NCI-H2081 (cell line): ENCODE results near the gene ERBB4.
"Not testable (repeated sequence)": the region's sequence is repeated elsewhere in the genome, so short reads cannot be mapped to it uniquely, and the experiment has no call there.

Experiments
- DNase-seq, 2 experiments: peaks; one replicate each; lab custom pipeline; 2025; lab: John Stamatoyannopoulos, UW

Gene ERBB4

GRCh38 chr2:212299943-212300342 lies 238.7 kb downstream of the ERBB4 start:
- peak; percentile 22 to 64 for DNase-seq

GRCh38 chr2:212299333-212299732 lies 239.3 kb downstream of the ERBB4 start:
- no peak for DNase-seq

- DNase-seq = peak in 1 of 2 experiments; percentile 22
Observed at GRCh38 chr2:212295571-212295970, 243.0 kb downstream of the ERBB4 start.

- DNase-seq = peak; percentile 92 to 98
Observed at GRCh38 chr2:212294816-212295215, 243.8 kb downstream of the ERBB4 start.

GRCh38 chr2:212289301-212289700 lies 249.3 kb downstream of the ERBB4 start:
- DNase-seq = no peak

GRCh38 chr2:212288308-212288707 lies 250.3 kb downstream of the ERBB4 start:
- DNase-seq = no peak

- DNase-seq = peak in 1 of 2 experiments; percentile 22
Observed at GRCh38 chr2:212284166-212284565, 254.4 kb downstream of the ERBB4 start.

- DNase-seq = peak; percentile 73 to 81
Observed at GRCh38 chr2:212282671-212283261, 255.8 kb downstream of the ERBB4 start.

GRCh38 chr2:212276813-212277212 lies 261.8 kb downstream of the ERBB4 start:
- peak in 1 of 2 experiments; percentile 36 for DNase-seq

GRCh38 chr2:212274215-212274614 lies 264.4 kb downstream of the ERBB4 start:
- DNase-seq = peak in 1 of 2 experiments; percentile 48

- DNase-seq = no peak
Observed at GRCh38 chr2:212271583-212271982, 267.0 kb downstream of the ERBB4 start.

GRCh38 chr2:212269005-212269404 lies 269.6 kb downstream of the ERBB4 start:
- DNase-seq = no peak

- DNase-seq = no peak
Observed at GRCh38 chr2:212266297-212266696, 272.3 kb downstream of the ERBB4 start.

- no peak for DNase-seq
Observed at GRCh38 chr2:212265777-212266176, 272.8 kb downstream of the ERBB4 start.

- DNase-seq = peak in 1 of 2 experiments; percentile 63
Observed at GRCh38 chr2:212264187-212264586, 274.4 kb downstream of the ERBB4 start.

- DNase-seq = no peak
Observed at GRCh38 chr2:212259226-212259625, 279.4 kb downstream of the ERBB4 start.

- DNase-seq = peak in 1 of 2 experiments; percentile 65
Observed at GRCh38 chr2:212254339-212254738, 284.3 kb downstream of the ERBB4 start.

- peak in 1 of 2 experiments; percentile 6 for DNase-seq
Observed at GRCh38 chr2:212249451-212249850, 289.2 kb downstream of the ERBB4 start.

GRCh38 chr2:212245880-212246279 lies 292.7 kb downstream of the ERBB4 start:
- no peak for DNase-seq

GRCh38 chr2:212242724-212243123 lies 295.9 kb downstream of the ERBB4 start:
- no peak for DNase-seq

- DNase-seq = not testable (repeated sequence)
Observed at GRCh38 chr2:212238152-212238551, 300.4 kb downstream of the ERBB4 start.

- no peak for DNase-seq
Observed at GRCh38 chr2:212237350-212238095, 301.1 kb downstream of the ERBB4 start.

- DNase-seq = no peak
Observed at GRCh38 chr2:212228743-212229171, 309.8 kb downstream of the ERBB4 start.
